Measurements from ENCODE around the gene ADAMTS2.

- TF ChIP-seq POLR2AphosphoS5 (IDR thresholded peaks at IDR 0.05; ENCODE audit: low read depth) (no peak), EZH2phosphoT487 (IDR thresholded peaks at IDR 0.05; ENCODE audit: unreplicated experiment) (no peak), REST (IDR thresholded peaks at IDR 0.05; ENCODE audit: unreplicated experiment) (no peak), JUNB (IDR thresholded peaks at IDR 0.05; ENCODE audit: unreplicated experiment) (no peak)
- TF ChIP-seq, protein P1, sequence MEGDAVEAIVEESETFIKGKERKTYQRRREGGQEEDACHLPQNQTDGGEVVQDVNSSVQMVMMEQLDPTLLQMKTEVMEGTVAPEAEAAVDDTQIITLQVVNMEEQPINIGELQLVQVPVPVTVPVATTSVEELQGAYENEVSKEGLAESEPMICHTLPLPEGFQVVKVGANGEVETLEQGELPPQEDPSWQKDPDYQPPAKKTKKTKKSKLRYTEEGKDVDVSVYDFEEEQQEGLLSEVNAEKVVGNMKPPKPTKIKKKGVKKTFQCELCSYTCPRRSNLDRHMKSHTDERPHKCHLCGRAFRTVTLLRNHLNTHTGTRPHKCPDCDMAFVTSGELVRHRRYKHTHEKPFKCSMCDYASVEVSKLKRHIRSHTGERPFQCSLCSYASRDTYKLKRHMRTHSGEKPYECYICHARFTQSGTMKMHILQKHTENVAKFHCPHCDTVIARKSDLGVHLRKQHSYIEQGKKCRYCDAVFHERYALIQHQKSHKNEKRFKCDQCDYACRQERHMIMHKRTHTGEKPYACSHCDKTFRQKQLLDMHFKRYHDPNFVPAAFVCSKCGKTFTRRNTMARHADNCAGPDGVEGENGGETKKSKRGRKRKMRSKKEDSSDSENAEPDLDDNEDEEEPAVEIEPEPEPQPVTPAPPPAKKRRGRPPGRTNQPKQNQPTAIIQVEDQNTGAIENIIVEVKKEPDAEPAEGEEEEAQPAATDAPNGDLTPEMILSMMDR (conservative IDR thresholded peaks at IDR 0.05; ENCODE audit: low read depth in 2 of 2) = no peak
Observed at GRCh38 chr5:179201986-179202385, 143.3 kb downstream of the ADAMTS2 start.

Data from GM23338 (cell line).